NCI-H82 (cell line): ENCODE measurements around the gene SLC6A7.

ENCODE experiments used
- DNase-seq: peaks from one replicate; lab custom pipeline; 2025; lab: John Stamatoyannopoulos, UW

The SLC6A7 gene

DNA sequence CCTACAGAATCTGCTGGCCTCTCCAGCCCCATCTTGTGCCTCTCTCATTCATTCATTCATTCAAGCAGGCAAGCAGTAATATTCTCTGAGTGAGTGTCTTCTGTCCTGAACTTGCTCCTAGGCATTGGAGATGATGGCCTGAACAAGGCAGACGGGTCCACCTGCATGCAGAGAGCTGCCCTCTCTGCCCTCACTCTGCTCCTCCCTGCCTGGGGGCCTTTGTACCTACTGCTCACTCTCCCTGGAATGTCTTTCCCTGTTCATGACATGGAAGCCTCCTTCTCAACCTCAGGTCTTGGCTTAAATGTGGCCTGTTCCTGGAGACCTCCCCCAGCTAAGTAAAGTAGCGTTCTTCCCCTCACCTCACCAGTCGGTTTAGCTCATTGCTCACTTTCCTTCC, 16.7 kb upstream of the SLC6A7 start:
- no peak for DNase-seq

DNA sequence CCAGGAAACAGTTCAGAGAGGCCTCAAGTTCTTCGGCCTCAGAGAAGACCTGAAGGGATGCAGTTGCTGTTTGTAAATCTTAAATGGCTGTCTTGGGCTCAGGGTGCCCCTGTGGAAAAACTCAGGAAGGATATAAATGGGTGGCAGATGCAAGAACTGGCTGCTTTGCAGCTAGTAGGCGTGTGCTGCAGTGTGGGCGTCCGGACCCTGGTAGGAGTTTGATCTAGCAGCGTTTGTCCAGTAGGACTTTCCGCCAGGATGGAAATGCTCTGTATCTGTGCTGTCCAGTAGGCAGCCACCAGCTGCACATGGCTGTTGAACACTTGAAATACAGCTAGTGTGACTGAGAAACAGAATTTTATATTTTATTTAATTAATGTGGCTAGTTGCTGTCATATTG, 15.6 kb upstream of the SLC6A7 start:
- no peak for DNase-seq

DNA sequence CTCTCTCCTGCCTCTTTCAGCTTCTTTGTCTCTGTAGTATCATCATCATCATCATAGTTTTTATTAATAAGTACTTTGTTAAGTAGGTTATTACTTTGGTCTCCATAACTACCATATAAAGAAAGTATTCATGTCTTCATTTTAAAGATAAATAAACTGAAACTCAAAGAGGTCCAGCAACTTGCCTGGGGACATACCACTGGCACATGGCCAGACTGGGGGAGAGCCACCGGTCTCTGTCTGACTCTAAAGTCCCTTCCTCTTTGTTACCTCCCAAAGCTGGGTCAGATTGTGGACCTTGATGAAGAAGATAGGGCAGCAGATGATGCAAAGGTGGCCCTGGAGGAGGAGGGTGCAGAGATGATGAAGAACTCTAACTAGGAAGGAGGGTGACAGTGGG, 14.8 kb upstream of the SLC6A7 start:
- no peak for DNase-seq

DNA sequence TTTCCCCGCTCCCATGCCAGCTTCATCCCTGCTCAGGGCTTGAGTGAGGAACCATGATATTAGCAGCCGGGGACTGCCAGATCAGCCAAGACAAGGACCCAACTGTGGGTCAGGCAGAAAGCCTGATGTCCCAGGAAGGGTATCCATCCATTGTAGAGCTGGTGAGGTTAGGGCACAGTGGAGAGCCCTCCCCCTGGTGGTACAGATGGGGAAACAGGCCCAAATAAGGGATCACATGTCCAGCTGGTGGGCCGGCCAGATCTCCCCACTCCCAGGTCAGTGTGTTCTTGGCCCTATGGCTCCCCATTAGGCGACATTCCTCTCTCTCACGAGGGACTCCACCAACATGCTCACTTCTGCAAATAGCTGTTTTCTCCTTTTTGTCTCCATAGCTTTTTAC, 14.3 kb upstream of the SLC6A7 start:
- DNase-seq, result peak; percentile 52

DNA sequence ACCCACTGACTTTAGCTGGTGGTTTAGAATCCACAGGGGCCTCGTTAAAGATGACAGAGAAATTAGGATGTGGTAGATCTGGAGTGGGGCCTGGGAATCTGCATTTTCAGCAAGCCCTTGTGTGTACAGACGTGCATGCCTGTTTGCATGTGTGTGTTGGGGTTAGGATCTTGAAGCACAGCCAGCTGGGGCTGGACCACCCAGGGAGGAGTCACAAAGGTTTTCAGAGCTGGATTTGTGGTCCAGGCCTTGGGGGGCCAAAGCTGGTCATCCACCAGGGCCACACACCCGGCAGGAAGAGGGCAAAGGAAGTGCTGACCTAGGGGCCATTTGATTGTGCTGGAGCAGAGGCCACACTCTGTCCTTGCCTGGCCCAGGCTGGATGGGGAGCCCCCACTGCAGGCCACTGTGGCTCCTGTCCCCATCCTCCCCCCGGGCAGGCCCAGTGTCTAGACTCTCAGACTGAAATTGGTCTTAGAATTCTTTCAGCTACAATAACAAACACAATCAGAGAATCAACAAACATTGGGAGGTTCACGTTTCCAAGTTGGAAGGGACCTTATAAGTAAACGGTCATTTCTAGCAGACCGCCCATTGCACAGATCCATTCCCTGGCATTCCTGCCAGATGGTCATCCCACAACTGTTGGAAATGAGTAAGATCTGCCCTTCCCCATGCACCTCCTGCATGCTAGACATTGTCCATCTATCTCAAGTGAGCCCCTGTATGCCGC, 13.0 kb upstream of the SLC6A7 start:
- no peak for DNase-seq

DNA sequence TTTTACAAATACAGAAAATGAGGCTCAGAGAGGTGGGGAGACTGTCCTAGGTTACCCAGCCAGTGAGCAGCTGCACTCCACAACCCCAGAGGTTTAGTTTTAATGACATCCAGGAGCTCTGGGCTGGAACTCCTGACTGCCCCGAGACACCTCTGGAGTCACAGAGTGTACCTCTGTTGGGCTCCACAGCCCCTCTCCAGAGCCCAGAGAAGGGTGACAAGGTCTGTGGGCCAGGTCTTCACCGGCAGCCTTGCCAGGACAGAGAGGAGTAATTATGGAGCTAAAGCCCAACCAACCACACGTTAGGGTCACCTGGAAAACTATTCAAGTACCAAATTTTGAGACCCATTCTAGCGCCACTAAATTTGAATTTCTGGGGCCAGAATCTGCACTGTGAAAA, 12.1 kb upstream of the SLC6A7 start:
- no peak for DNase-seq

DNA sequence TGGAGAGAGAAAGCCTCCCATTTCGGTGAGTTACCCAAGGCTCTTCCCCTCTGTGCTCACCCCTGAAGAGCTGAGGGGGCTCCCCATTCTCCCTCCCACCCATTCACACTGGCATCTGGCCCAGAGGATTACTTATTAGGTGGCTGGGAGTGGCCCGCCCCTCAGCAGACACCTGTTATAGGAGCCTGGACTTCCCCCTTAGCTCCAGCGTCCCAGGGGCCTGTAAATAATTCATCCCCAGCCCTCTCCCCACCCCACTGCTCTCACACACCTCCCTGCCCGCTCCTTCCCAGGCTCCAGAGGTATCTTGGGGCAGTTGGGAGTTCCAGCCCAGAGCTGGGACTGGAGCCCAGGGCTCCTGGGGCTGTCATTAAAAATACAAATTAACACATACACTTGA, 11.6 kb upstream of the SLC6A7 start:
- DNase-seq, result peak; percentile 58

DNA sequence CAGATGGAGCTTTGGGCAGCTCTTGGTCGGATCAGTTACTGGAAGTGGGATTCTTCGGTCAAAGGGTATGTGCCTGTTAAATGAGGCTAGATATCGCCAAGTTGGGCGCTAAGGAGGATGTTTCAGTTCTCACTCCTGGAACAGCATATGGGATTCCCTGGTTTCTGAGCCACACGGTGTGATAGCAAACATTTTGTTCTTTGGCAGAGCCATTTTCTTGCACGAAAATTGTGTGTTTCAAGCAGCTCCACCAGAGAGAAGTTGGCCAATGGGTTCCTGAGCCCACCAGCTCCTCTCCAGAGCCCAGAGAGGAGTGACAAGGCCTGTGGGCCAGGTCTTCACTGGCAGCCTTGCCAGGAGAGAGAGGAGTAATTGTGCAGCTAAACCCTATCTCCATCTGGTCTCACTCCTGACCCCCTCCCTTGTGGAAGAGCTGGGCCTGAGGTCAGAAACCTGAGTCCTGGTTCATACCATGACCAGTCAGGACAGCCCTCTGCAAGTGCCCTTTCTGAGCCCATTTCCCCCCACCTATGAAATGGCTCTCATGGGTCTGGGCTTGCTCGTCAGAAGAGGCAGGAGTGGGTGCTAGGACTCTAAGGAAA, 10.7 kb upstream of the SLC6A7 start:
- DNase-seq, result no peak

DNA sequence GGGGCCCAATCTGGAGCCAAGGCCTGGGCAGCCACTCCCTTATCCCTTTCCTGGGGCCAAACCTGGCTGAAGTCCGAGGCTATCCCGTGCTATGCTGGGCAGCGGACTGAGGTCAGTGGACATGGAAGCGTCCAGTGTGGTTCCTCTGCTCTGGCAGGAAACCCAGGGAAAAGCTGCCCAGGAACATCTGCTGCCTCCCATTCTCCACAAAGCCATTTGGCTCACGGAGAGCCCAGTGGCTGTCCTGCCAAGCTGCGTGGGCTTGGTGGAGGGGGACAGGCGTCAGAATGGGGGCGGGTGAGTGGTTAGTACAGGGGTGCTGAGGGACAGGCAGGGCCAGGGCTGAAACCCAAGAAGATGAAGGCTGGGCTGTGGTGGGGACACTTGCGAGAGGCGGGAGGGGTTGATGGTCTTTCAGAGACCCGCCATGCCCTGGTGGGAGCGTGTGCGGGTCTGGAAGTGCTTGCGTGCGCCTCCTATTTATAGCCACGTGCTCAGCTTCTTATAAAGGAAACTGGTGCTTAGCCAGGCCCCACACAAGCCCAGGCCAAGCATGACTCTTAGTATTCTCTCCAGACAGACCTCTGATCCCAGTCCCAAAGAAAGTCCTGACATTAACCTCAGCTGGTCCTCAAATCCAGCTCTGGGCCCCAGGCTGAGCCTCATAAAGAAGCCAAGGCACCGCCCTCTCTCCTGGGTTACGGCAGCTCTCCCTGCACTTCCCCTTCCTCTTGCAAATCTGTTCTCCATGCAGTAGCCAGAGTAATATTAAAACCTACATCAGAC, 9.4 kb upstream of the SLC6A7 start:
- no peak for DNase-seq

DNA sequence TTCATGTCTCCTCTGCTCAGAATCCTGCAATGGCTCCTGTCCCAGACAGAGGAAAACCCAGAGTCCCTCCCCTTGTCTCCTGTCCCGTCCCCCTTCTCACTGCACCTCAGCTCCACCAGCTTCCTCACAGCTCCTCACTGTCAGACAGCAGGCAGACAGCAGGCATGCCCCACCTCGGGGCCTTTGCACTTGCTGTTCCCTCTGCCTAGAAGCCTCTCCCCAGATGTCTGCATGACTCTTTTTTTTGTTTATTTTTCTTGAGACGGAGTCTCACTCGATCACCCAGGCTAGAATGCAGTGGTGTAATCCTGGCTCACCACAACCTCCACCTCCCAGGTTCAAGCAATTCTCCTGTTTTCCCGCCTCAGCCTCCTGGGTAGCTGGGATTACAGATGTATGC, 8.8 kb upstream of the SLC6A7 start:
- DNase-seq, result no peak

DNA sequence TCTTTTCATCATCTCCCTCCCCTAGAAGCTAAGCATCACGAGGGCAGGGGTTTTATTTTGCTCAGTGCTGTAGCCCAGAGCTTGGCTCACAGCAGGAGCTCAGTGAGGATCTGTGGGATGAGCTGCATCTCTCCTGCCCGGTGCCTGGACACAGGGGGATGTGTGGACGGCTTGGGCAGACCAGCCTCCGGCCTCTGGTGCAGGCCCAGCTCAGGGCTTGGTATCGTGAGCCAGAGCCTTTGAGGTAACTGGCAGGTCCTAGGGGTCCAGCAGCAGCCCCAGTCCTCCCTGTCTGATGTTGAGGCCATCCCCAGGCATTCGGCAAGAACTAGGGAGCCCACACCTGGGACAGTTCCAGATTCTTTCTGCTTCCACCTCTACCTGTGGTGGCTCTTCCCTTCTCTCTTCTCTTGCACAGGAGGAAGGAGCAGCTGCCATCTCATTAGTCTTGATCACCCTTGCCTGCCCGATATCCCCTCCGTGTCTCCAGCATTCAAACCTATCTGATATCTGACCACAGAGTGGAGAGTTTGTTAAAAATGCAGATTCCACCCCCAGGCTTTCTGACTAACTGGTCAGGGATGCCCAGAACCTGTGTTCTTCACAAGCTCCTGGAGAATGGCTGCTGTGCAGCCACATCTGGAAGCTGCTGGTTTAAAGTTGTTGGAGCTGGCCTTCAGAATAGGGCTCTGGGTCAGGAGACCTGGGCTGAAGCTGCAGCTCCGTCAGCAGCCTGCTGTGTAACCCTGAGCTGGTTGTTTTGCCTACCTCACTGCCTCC, 7.9 kb upstream of the SLC6A7 start:
- no peak for DNase-seq

DNA sequence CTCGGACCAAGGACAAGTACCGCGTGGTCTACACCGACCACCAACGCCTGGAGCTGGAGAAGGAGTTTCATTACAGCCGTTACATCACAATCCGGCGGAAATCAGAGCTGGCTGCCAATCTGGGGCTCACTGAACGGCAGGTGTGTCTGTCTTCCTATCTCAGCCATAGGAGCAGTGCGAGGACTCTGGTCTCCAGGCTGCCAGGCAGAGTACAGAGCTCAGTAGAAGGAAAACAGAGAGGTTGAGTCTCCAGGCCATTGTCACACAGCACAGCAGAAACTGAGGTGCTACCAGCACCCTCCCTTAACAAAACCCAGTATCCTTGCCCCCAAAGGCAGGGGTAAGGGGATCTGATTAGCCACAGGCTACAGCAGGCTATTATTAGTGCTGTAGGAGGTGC, 7.1 kb upstream of the SLC6A7 start:
- no peak for DNase-seq

DNA sequence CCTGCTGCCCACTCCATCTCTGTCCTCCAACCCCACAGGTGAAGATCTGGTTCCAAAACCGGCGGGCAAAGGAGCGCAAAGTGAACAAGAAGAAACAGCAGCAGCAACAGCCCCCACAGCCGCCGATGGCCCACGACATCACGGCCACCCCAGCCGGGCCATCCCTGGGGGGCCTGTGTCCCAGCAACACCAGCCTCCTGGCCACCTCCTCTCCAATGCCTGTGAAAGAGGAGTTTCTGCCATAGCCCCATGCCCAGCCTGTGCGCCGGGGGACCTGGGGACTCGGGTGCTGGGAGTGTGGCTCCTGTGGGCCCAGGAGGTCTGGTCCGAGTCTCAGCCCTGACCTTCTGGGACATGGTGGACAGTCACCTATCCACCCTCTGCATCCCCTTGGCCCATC, 6.4 kb upstream of the SLC6A7 start:
- DNase-seq, result no peak

DNA sequence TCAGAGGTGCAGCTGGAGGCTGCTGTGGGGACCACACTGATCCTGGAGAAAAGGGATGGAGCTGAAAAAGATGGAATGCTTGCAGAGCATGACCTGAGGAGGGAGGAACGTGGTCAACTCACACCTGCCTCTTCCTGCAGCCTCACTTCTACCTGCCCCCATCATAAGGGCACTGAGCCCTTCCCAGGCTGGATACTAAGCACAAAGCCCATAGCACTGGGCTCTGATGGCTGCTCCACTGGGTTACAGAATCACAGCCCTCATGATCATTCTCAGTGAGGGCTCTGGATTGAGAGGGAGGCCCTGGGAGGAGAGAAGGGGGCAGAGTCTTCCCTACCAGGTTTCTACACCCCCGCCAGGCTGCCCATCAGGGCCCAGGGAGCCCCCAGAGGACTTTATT, 5.9 kb upstream of the SLC6A7 start:
- no peak for DNase-seq

DNA sequence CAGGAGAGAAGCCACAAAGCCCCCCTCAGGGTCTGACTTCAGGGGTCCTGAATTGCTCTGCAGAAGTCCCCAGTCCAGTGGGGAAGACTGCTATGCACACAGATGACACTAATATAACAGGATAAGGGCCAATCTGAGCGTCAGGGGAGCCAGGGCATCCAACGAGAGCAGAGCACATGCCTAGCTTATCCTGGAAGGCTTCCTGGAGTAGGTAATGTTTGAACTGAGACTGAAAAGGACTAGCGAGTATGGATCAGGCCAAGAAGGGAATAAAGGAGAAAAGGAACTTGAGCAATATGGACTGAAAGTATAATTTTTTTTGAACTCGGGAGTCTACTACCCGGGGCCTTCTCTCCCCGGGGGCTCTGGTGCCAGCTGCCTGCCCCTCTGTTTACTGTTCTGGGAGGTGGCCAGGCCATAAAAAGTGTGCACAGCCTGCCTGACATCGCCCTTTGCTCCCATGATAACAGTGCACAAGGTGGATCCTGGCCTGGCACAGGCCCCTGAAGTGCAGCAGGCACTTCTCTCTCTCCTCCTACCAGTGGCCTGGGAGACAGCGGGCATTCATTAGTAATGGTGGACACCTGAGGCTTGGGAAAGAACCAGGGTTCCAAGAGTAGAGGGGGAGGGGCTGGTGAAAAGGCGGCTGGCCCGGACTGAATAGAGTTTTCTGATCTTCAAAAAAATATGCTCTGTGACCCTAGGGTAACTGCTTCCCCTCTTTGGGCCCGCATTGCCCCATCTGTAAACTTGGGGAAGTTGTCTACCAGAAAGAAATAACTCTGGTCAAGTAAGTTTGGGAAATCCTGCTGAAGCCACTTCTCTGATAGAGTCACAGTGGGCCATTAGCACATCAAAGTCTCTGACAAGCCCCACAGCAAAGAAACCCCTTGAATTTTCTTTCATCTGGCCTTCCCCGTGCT, 4.6 kb upstream of the SLC6A7 start:
- no peak for DNase-seq

DNA sequence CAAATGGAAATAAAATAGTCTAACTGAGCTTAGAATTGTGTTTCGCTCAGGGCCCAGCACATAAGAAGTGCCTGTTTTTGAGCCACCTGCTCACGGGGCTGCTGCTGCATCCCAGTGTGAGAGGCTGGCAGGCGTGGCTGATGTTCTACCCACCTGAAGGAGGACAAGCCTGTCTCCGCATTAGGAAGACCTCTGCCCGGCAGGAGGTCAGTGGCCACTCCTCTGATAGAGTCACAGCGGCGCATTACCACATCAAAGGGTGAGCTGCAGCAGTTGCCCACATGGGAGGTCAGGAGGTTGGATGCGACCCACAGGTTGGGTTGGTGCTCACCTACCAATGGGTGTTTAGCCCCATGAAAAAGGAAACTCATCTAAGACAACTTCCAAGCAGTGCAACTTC, 3.7 kb upstream of the SLC6A7 start:
- no peak for DNase-seq

DNA sequence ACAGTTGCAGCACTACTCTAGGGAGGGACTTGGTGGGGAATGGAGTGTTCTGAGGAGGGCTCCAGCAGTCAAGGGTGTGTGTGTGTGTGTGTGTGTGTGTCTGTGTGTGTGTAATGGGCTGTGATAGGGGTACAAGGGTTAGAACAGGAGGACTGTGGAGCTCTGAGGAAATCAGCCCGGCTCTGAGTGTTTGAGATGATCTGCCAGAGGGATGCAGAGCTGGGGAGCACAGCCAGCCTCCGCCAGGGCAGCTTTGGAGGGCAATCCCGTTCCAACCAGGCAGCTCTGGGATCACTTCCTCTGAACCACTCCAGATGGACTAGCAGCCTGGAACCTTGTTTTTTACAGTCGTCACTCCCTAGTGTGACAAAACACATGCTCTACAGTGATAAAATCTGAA, 3.0 kb upstream of the SLC6A7 start:
- no peak for DNase-seq

DNA sequence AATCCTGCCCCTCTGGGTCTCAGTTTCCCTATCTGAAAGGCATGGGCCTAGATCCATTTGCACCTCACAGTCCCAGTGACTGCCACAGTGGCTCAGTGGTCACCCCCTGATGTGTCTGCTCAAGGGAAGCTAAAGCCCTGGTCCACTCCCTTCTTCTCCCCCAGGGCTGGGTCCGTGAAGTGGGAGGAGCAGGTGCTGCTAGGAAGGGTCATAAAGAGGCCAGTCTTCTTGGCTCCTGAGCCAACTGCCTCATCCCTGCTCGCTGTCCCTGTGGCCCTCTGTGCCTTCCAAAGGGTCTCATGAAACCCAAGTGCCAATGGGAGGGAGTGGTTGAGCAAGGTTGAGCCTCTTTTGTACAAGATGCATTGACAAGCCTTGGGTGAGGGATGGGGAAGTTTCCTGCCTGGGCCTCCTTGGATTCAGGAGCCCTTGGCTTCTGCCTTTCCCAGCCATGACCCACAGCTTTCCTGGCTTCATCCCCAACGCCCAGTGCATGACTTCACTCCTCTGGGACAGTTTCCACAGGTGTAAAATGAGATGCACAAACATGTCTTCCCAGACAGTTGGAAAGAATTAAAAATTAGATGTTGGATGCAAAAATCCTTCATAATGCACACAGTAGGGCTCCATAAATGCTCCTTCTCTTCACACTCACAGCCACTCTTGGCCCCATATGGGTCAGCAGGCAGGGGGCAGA, 1.6 kb upstream of the SLC6A7 start:
- no peak for DNase-seq

DNA sequence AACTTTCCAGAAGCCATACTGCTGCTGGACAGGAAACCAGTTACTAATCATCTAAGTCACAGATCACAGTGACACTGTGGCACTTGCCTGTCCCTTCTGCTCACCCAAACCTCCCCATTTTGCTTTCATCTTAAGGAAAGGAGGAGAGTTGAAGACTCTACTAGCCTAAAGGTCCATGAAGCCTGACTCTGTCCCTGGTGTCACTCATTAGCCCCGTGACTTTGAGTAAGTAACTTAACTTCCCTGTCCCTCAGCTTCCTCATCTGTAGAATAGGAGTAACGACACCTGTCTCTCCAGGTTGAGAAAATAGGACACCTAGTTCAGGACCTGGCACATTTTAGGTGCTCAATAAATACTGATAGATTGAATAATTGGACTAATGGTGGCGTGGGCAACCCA, 536 bp upstream of the SLC6A7 start:
- DNase-seq, result no peak

DNA sequence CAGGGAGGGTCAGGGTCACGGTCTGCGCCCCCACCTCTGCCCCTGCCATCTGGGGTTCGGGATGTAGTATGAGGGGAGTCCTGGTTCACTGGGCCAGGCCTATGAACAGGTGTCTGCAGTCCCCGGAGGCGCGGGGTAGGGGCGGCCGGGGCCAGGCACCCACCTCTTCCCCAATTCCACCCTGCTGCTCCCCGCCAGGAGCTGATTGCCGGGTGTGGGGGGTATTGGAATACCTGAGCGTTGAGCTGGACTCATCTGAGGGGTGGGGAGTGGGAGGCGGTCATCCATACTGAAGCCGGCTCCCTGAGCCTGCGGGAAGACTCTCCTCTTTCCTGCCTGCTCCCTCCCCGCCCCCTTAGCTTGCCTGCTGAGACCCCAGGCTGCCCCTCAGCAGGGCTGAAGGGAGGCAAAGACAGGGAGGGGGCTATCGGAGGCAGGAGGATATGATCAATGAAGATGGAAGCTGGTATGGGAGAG, 679 bp downstream of the SLC6A7 start:
- DNase-seq, result no peak

DNA sequence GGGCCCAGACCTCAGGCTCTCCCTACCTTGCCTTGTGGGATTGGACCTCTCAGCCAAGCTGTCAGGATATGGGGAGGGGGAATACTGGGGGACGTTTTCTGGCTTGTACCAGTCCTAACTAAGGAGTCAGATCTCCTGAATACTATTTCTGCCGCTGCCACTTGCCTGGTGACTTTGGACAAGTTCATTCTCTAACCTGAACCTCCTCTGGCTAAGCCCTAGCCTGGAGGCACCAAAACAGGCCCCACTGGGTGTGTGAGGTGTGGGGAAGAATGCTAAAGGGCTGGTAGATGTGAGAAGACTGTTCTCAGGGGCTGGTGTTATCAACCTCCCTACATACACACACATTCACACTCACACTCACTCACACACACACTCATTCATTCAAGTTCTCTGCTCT, 1.1 kb downstream of the SLC6A7 start:
- no peak for DNase-seq
